OCI-LY1 (cell line): ENCODE data around the gene ELAVL1.

Experiments used
- H2AFZ ChIP-seq: fragments of 200-600 bp; sonication (generic), shearing (Covaris generic); 2 replicates; pipeline ENCODE4 v1.6.0; 2014; ENCODE audit warnings: antibody characterized with exemption, mild to moderate bottlenecking, low read length
- H3F3A ChIP-seq: fragments of 200-600 bp; sonication (generic), shearing (Covaris generic); 2 replicates; pipeline ENCODE4 v1.6.0; 2014; ENCODE audit warnings: mild to moderate bottlenecking, antibody characterized with exemption, low read length, moderate library complexity; ENCODE audit not compliant: insufficient read depth
- H3K27ac ChIP-seq: fragments of 200-600 bp; sonication (generic); 2 replicates; pipeline ENCODE4 v1.5.1; 2014; ENCODE audit warnings: low read length, mixed run types, mild to moderate bottlenecking, low read depth; ENCODE audit not compliant: poor library complexity, severe bottlenecking
- H3K27me3 ChIP-seq: fragments of 200-600 bp; sonication (generic); 2 replicates; pipeline ENCODE4 v1.6.0; 2014; ENCODE audit warnings: antibody characterized with exemption, mild to moderate bottlenecking, low read length, moderate library complexity; ENCODE audit not compliant: insufficient read depth
- H3K36me3 ChIP-seq: fragments of 200-600 bp; sonication (generic); 2 replicates; pipeline ENCODE4 v1.6.1; 2014; ENCODE audit warnings: mild to moderate bottlenecking, antibody characterized with exemption, low read length, moderate library complexity, mixed read lengths; ENCODE audit not compliant: insufficient read depth
- H3K4me1 ChIP-seq: fragments of 200-600 bp; sonication (generic); 2 replicates; pipeline ENCODE4 v1.5.1; 2014; ENCODE audit warnings: mild to moderate bottlenecking, low read length, moderate library complexity; ENCODE audit not compliant: insufficient read depth, severe bottlenecking
- H3K4me2 ChIP-seq: fragments of 200-600 bp; sonication (generic), shearing (Covaris generic); 2 replicates; pipeline ENCODE4 v1.6.1; 2014; ENCODE audit warnings: low read length
- H3K4me3 ChIP-seq: fragments of 200-600 bp; sonication (generic); 2 replicates; pipeline ENCODE4 v1.5.1; 2014; ENCODE audit warnings: low read length, low read depth, mild to moderate bottlenecking, mixed read lengths; ENCODE audit not compliant: poor library complexity, severe bottlenecking
- H3K79me2 ChIP-seq: fragments of 200-600 bp; shearing (Covaris generic); 2 replicates; pipeline ENCODE4 v1.6.1; 2016; ENCODE audit warnings: mixed run types, low read length, mixed read lengths; ENCODE audit not compliant: insufficient read depth
- H3K9ac ChIP-seq: fragments of 200-600 bp; sonication (generic), shearing (Covaris generic); 2 replicates; pipeline ENCODE4 v1.6.1; 2014; ENCODE audit warnings: mild to moderate bottlenecking, low read length, mixed read lengths
- H3K9me2 ChIP-seq: fragments of 200-600 bp; sonication (generic), shearing (Covaris generic); 2 replicates; pipeline ENCODE4 v1.6.1; 2014; ENCODE audit warnings: low read depth, mild to moderate bottlenecking, low read length, mixed read lengths
- H3K9me3 ChIP-seq: fragments of 200-600 bp; shearing (Covaris generic); 2 replicates; pipeline ENCODE4 v1.6.1; 2014; ENCODE audit warnings: low read length, mixed read lengths
- H4K20me1 ChIP-seq: fragments of 200-600 bp; sonication (generic), shearing (Covaris generic); 2 replicates; pipeline ENCODE4 v1.6.0; 2016; ENCODE audit warnings: mild to moderate bottlenecking, low read length; ENCODE audit not compliant: insufficient read depth
- EZH2 ChIP-seq: fragments of 200-600 bp; sonication (generic), shearing (Covaris generic); IDR thresholded peaks from 2 replicates; pipeline ENCODE4 v1.8.0; 2017; ENCODE audit warnings: borderline replicate concordance, mixed run types, mild to moderate bottlenecking, antibody characterized with exemption, low read length, moderate library complexity, mixed read lengths
- TF ChIP-seq, protein P1 (sequence below): fragments of 200-600 bp; sonication (generic), shearing (Covaris generic); IDR thresholded peaks from 2 replicates; pipeline ENCODE4 v1.5.1; 2017; ENCODE audit warnings: mild to moderate bottlenecking, antibody characterized with exemption, low read length, moderate library complexity, mixed read lengths

Gene ELAVL1

GRCh38 chr19:7955696-7956095 lies 49.7 kb downstream of the ELAVL1 start:
- H2AFZ ChIP-seq = no peak overlapping the region
- no peaks in the 10 kb centered on the region for H3K27me3 ChIP-seq
- peaks cover 28% of the 10 kb centered on the region for H3K36me3 ChIP-seq
- TF ChIP-seq, protein P1, sequence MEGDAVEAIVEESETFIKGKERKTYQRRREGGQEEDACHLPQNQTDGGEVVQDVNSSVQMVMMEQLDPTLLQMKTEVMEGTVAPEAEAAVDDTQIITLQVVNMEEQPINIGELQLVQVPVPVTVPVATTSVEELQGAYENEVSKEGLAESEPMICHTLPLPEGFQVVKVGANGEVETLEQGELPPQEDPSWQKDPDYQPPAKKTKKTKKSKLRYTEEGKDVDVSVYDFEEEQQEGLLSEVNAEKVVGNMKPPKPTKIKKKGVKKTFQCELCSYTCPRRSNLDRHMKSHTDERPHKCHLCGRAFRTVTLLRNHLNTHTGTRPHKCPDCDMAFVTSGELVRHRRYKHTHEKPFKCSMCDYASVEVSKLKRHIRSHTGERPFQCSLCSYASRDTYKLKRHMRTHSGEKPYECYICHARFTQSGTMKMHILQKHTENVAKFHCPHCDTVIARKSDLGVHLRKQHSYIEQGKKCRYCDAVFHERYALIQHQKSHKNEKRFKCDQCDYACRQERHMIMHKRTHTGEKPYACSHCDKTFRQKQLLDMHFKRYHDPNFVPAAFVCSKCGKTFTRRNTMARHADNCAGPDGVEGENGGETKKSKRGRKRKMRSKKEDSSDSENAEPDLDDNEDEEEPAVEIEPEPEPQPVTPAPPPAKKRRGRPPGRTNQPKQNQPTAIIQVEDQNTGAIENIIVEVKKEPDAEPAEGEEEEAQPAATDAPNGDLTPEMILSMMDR = no peak
- no peak for TF ChIP-seq EZH2
- no peak overlapping the region for H3K9ac ChIP-seq
- no peaks in the 10 kb centered on the region for H3K79me2 ChIP-seq
- no peaks in the 10 kb centered on the region for H4K20me1 ChIP-seq
- H3K27ac ChIP-seq = no peak overlapping the region
- no peaks in the 10 kb centered on the region for H3K9me3 ChIP-seq
- H3K4me3 ChIP-seq = no peak overlapping the region
- H3K4me2 ChIP-seq = no peak overlapping the region
- no peaks in the 10 kb centered on the region for H3K9me2 ChIP-seq
- H3K4me1 ChIP-seq = no peaks in the 10 kb centered on the region
- H3F3A ChIP-seq = no peaks in the 10 kb centered on the region

GRCh38 chr19:7953576-7953975 lies 51.9 kb downstream of the ELAVL1 start:
- Histone ChIP-seq H3K36me3 (peaks cover 9% of the 10 kb centered on the region), H3K9me3 (no peaks in the 10 kb centered on the region), H3K4me2 (no peak overlapping the region), H3K27ac (no peak overlapping the region), H3K4me3 (no peak overlapping the region), H2AFZ (no peak overlapping the region), H4K20me1 (no peaks in the 10 kb centered on the region), H3K4me1 (no peaks in the 10 kb centered on the region), H3K27me3 (no peaks in the 10 kb centered on the region), H3K9me2 (no peaks in the 10 kb centered on the region), H3K79me2 (no peaks in the 10 kb centered on the region), H3K9ac (no peak overlapping the region), H3F3A (no peaks in the 10 kb centered on the region)
- no peak for TF ChIP-seq EZH2
- TF ChIP-seq, protein P1 = no peak

DNA sequence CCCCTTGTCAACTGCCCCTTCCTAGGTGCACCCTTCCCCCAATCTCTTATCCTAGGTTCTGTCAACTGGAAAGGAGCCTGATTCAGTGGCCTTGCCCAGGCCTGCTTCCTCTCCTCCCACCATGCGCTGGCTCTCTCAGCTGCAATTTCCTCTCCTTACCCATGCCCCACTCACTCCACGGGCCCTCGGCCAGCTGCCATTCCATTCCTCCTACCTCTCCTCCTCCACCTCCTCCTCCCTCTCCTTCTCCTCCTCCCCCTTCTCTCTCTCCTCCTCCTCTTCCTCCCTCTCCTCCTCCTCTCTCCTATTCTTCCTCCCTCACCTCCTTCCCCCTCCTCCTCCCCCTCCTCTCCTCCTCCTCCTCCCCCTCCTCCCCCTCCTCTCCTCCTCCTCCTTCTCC lies 52.4 kb downstream of the ELAVL1 start:
- Histone ChIP-seq H3K9ac (no peak overlapping the region), H3K4me1 (no peaks in the 10 kb centered on the region)
- no peak for TF ChIP-seq EZH2
- TF ChIP-seq, protein P1 = no peak

More for the DNA sequence above, 52.4 kb downstream of the ELAVL1 start:
- H3K4me3 ChIP-seq = no peak overlapping the region
- peaks cover 4% of the 10 kb centered on the region for H3K36me3 ChIP-seq
- H3K9me2 ChIP-seq = no peaks in the 10 kb centered on the region
- H3K79me2 ChIP-seq = no peaks in the 10 kb centered on the region
- no peaks in the 10 kb centered on the region for H3F3A ChIP-seq
- no peak overlapping the region for H3K27ac ChIP-seq
- no peak overlapping the region for H3K4me2 ChIP-seq
- no peaks in the 10 kb centered on the region for H4K20me1 ChIP-seq
- no peak overlapping the region for H2AFZ ChIP-seq
- H3K9me3 ChIP-seq = no peaks in the 10 kb centered on the region
- no peaks in the 10 kb centered on the region for H3K27me3 ChIP-seq
